GM23338 (cell line): Measurements from ENCODE around the gene TOMM20L. TPM values are rescaled to one million over a fixed set of nuclear protein-coding genes. Genes with fewer than 3 reads are reported as not detected.

Experiments used
- ATAC-seq: fragments of 200-7000 bp; cut with Tn5 transposase; 3 replicates; pipeline ENCODE4 v1.9.1; 2020
- DNase-seq: peaks from one replicate; pipeline ENCODE4 v3.0.0-alpha.2; 2015; ENCODE audit warnings: low spot score
- H2AFZ ChIP-seq: fragments of 200-600 bp; sonication (generic); 2 replicates; pipeline ENCODE4 v1.8.0; 2016; ENCODE audit warnings: antibody characterized with exemption, mild to moderate bottlenecking, moderate library complexity
- H3F3A ChIP-seq: fragments of 200-600 bp; sonication (generic); replicated peaks from 2 replicates; pipeline ENCODE4 v1.8.0; 2017; ENCODE audit warnings: antibody characterized with exemption, mixed run types, low read depth
- H3K27ac ChIP-seq: fragments of 200-600 bp; sonication (generic); 2 replicates; pipeline ENCODE4 v1.6.1; 2016; ENCODE audit warnings: low read depth
- H3K27me3 ChIP-seq: fragments of 200-600 bp; sonication (generic); 2 replicates; pipeline ENCODE4 v1.8.0; 2016; ENCODE audit warnings: mild to moderate bottlenecking, mixed run types, moderate library complexity; ENCODE audit not compliant: insufficient read depth
- H3K36me3 ChIP-seq: fragments of 200-600 bp; sonication (generic); 2 replicates; pipeline ENCODE4 v1.8.0; 2016; ENCODE audit warnings: mild to moderate bottlenecking; ENCODE audit not compliant: insufficient read depth
- H3K4me1 ChIP-seq: fragments of 200-600 bp; sonication (generic); 2 replicates; pipeline ENCODE4 v1.8.0; 2016; ENCODE audit warnings: mild to moderate bottlenecking, moderate library complexity; ENCODE audit not compliant: insufficient read depth
- H3K4me2 ChIP-seq: fragments of 200-600 bp; sonication (generic); 2 replicates; pipeline ENCODE4 v1.7.1; 2017; ENCODE audit warnings: mixed run types
- H3K4me3 ChIP-seq: fragments of 200-600 bp; sonication (generic); 2 replicates; pipeline ENCODE4 v1.6.1; 2016; ENCODE audit warnings: mixed run types
- H3K79me2 ChIP-seq: fragments of 200-600 bp; sonication (generic); replicated peaks from 2 replicates; pipeline ENCODE4 v1.8.0; 2017; ENCODE audit warnings: mild to moderate bottlenecking; ENCODE audit not compliant: insufficient read depth
- H3K9me2 ChIP-seq: fragments of 200-600 bp; sonication (generic); 2 replicates; pipeline ENCODE4 v1.8.0; 2017; ENCODE audit not compliant: insufficient read depth
- H4K20me1 ChIP-seq: fragments of 200-600 bp; sonication (generic); replicated peaks from 2 replicates; pipeline ENCODE4 v1.8.0; 2017; ENCODE audit warnings: mild to moderate bottlenecking; ENCODE audit not compliant: insufficient read depth
- H3K27ac Mint-ChIP-seq: 2 replicates; pipeline ENCODE4 v1.8.0; 2020; ENCODE audit warnings: inconsistent platforms, mild to moderate bottlenecking, moderate library complexity, mixed read lengths
- H3K27me3 Mint-ChIP-seq: 3 replicates; pipeline ENCODE4 v1.8.0; 2022; ENCODE audit warnings: low read depth, mild to moderate bottlenecking, moderate library complexity, mixed read lengths, inconsistent platforms; ENCODE audit not compliant: insufficient read depth, poor library complexity
- H3K36me3 Mint-ChIP-seq: 3 replicates; pipeline ENCODE4 v1.8.0; 2021; ENCODE audit warnings: low read depth, mild to moderate bottlenecking, inconsistent platforms, moderate library complexity, mixed read lengths
- H3K4me1 Mint-ChIP-seq: 3 replicates; pipeline ENCODE4 v1.8.0; 2020; ENCODE audit warnings: mild to moderate bottlenecking, inconsistent platforms, mixed read lengths
- H3K4me3 Mint-ChIP-seq: 3 replicates; pipeline ENCODE4 v1.8.0; 2021; ENCODE audit warnings: moderate library complexity, mild to moderate bottlenecking, inconsistent platforms, mixed read lengths
- H3K9me3 Mint-ChIP-seq: 3 replicates; pipeline ENCODE4 v1.8.0; 2020; ENCODE audit warnings: moderate library complexity, mild to moderate bottlenecking, inconsistent platforms, mixed read lengths
- CREB1 ChIP-seq: fragments of 250-450 bp; sonication (Bioruptor Pico); IDR thresholded peaks from 2 replicates; pipeline ENCODE4 v1.5.0; 2020; ENCODE audit warnings: low read depth, mild to moderate bottlenecking, moderate library complexity
- CTCF ChIP-seq, 2 experiments: fragments of 200-600 bp in 1 of 2; sonication (generic) in 1 of 2; conservative IDR thresholded peaks; 2 replicates each; pipeline versions ENCODE4 v1.5.1 to v1.6.1; 2016 to 2017; ENCODE audit warnings: antibody characterized with exemption in 2 of 2, low read depth in 2 of 2, mild to moderate bottlenecking in 2 of 2, moderate library complexity in 1 of 2
- ETS1 ChIP-seq: IDR thresholded peaks from 2 replicates; pipeline ENCODE4 v1.6.1; 2016; ENCODE audit warnings: antibody characterized with exemption
- EZH2 ChIP-seq: fragments of 200-600 bp; sonication (generic); IDR thresholded peaks from one replicate; pipeline ENCODE4 v1.8.0; 2017; ENCODE audit warnings: antibody characterized with exemption, mild to moderate bottlenecking, low read depth; ENCODE audit not compliant: unreplicated experiment
- EZH2phosphoT487 ChIP-seq: fragments of 200-600 bp; sonication (generic); IDR thresholded peaks from one replicate; pipeline ENCODE4 v1.8.1; 2018; ENCODE audit warnings: antibody characterized with exemption; ENCODE audit not compliant: unreplicated experiment
- JUNB ChIP-seq: IDR thresholded peaks from one replicate; pipeline ENCODE4 v1.6.1; 2016; ENCODE audit warnings: antibody characterized with exemption; ENCODE audit not compliant: unreplicated experiment
- NANOG ChIP-seq: IDR thresholded peaks from 2 replicates; pipeline ENCODE4 v1.6.1; 2016; ENCODE audit warnings: antibody characterized with exemption, borderline replicate concordance
- POLR2AphosphoS5 ChIP-seq: IDR thresholded peaks from 2 replicates; pipeline ENCODE4 v1.6.1; 2016; ENCODE audit warnings: antibody characterized with exemption, low read depth
- REST ChIP-seq: IDR thresholded peaks from one replicate; pipeline ENCODE4 v1.6.1; 2018; ENCODE audit warnings: antibody characterized with exemption; ENCODE audit not compliant: unreplicated experiment
- STAT1 ChIP-seq: IDR thresholded peaks from one replicate; pipeline ENCODE4 v1.6.1; 2016; ENCODE audit warnings: antibody characterized with exemption; ENCODE audit not compliant: unreplicated experiment
- ZNF114 ChIP-seq: fragments of 250-450 bp; sonication (Bioruptor Pico); IDR thresholded peaks from 2 replicates; pipeline ENCODE4 v1.5.0; 2020; ENCODE audit warnings: mild to moderate bottlenecking, moderate library complexity
- ZNF331 ChIP-seq: fragments of 250-450 bp; sonication (Bioruptor Pico); IDR thresholded peaks from 2 replicates; pipeline ENCODE4 v1.5.0; 2020; ENCODE audit warnings: low read depth, mild to moderate bottlenecking, moderate library complexity
- ZNF462 ChIP-seq: fragments of 250-450 bp; sonication (Bioruptor Pico); IDR thresholded peaks from 2 replicates; pipeline ENCODE4 v1.5.0; 2020; ENCODE audit warnings: mild to moderate bottlenecking, moderate library complexity
- polyA plus RNA-seq: library from polyadenylated mRNA; unstranded; fragments of >200 nt; fragmentation: Nextera tagmentation; extraction: Ambion mirVana; gene quantifications from 2 replicates; pipeline ENCODE4 v1.2.1, GENCODE V29; 2016
- total RNA-seq: library from RNA; depleted of rRNA; stranded (reverse); fragments of >200 nt; shearing (Covaris generic); gene quantifications from 2 replicates; pipeline ENCODE4 v1.2.3, GENCODE V29; 2014

Gene TOMM20L
- total and polyA plus RNA-seq, 2 experiments from 2014 or later: not detected

GRCh38 chr14:58364316-58364715 is 31.4 kb upstream of the TOMM20L start:
- H3K4me1 ChIP-seq: no peaks in the 10 kb centered on the region
- no peak for TF ChIP-seq CTCF (conservative IDR thresholded peaks at IDR 0.05; ENCODE audit: low read depth in 2 of 2)
- TF ChIP-seq REST: no peak
- no peak for TF ChIP-seq CREB1 (CRISPR knock-in tag)
- no peak for TF ChIP-seq ZNF462 (CRISPR knock-in tag)
- TF ChIP-seq ETS1: no peak
- TF ChIP-seq NANOG: no peak
- TF ChIP-seq EZH2phosphoT487: no peak
- no peak for TF ChIP-seq EZH2
- no peak for TF ChIP-seq ZNF114 (CRISPR knock-in tag)
- no peak for TF ChIP-seq POLR2AphosphoS5
- TF ChIP-seq STAT1: no peak
- TF ChIP-seq JUNB: no peak
- TF ChIP-seq ZNF331 (CRISPR knock-in tag): no peak
- ATAC-seq (no peak), DNase-seq (no peak)
- H3F3A ChIP-seq: no peaks in the 10 kb centered on the region; the same call in 1 of the 2 replicates
- Mint-ChIP-seq H3K27ac (no peak overlapping the region), H3K27me3 (no peaks in the 10 kb centered on the region), H3K4me3 (no peak overlapping the region), H3K9me3 (no peaks in the 10 kb centered on the region), H3K36me3 (peaks cover 33% of the 10 kb centered on the region; the same call in 2 of the 3 replicates), H3K4me1 (no peaks in the 10 kb centered on the region)
- H3K9me2 ChIP-seq: no peaks in the 10 kb centered on the region
- peaks cover 7% of the 10 kb centered on the region; the same call in 1 of the 2 replicates for H3K36me3 ChIP-seq
- no peak overlapping the region for H2AFZ ChIP-seq
- H3K4me2 ChIP-seq: no peak overlapping the region
- H3K27me3 ChIP-seq: no peaks in the 10 kb centered on the region
- no peaks in the 10 kb centered on the region; the same call in 1 of the 2 replicates for H4K20me1 ChIP-seq
- no peak overlapping the region for H3K4me3 ChIP-seq
- no peaks in the 10 kb centered on the region for H3K79me2 ChIP-seq
- no peak overlapping the region for H3K27ac ChIP-seq
